ENCODE results near the gene CPT1A.

CPT1A gene

DNA sequence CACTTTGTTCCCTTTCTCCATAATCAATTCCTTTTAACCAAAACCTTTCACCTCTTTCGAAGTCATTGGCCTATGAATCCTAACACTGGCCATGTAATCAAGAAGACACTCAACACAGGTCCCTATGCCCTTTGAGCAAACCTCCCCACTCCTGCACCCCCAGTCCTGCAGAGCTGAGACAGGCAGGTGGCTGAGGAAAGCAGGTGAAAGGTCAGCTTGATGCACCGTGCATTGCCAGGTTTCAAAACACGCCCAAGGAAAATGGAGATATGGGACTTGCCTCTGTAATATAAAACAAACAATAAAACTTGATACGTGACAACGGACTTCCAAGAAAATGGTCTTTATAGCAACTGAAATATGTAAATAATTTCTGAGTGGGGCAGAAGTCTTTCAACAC is 10.6 kb downstream of the CPT1A start:
- no peak for DNase-seq (ENCODE audit: low read depth)

DNA sequence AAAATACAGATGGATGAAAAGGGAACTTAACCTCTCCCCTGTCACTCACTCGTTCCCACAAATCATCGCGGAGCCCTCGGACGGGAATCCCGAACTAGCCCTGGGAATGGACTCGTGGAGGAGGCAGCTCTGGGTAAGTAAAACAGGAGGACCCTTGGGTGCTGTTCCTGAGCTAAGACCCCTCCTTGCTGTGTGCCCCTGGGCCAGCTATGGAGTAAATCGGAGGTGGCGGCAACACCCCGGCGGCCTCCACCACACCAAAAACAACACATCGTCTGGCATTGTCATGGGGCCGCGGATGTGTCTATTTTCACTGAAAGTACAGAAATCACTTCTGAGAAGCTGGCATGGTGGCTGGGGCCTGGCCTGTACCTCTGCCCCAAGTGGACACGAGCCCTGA is 12.1 kb downstream of the CPT1A start:
- no peak for DNase-seq (ENCODE audit: low read depth)

DNA sequence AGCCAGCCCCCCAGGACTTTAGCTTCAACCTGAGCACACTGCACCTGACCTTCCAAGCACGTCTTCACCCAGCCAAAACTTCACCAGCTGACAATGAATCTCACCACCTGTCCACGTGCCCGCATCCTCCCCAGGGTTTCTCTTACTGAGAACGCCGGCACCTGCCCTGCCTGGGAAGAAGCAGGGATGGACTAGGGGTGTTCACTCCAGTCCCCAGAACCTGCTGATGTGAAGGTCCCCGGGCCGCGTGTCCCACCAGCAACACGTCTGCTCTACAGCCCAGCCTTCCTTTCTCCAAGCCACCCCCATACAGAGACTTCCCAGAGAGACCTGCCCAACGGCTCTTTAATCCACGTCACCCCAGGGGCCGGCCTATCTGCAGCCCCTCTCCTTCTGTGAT is 12.8 kb downstream of the CPT1A start:
- no peak for DNase-seq (ENCODE audit: low read depth)

DNA sequence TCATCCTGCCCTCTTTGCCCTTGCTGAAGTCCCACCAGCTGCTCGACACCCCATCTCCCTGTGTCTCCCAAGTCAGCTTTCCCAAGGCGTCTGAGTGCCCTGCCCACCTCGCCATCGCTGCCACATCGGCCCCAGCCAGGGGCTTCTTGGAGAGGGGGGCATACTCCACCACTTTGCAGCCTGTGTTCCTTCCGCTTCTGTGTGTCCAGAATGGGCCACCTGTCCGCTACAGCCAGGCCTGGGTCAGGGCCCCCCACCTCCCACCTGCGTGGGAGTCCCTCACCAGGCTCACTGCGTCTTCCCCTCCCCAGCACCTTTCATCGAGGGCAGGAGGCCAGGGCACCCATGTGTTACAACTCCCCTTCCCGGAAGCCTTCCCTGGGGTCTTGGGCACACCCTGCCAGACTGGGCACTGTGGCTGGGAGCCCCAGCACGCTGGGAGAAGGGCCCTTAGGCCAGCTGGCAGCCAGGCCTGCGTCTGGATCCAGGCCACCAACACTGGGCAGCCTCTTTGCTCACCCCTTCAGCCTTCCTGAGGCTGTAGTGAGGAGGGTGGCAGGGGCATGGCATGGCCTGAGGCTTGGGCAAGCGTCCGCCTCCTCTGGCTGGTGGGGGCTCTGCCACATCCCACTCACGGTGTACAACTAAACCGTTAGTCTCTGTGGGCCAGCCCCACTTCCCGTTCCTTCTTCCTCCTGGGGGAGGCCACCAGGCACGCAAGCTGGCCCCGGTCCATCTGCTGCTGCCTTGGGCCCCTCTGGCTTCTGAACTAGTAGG is 13.4 kb downstream of the CPT1A start:
- no peak for DNase-seq (ENCODE audit: low read depth)

DNA sequence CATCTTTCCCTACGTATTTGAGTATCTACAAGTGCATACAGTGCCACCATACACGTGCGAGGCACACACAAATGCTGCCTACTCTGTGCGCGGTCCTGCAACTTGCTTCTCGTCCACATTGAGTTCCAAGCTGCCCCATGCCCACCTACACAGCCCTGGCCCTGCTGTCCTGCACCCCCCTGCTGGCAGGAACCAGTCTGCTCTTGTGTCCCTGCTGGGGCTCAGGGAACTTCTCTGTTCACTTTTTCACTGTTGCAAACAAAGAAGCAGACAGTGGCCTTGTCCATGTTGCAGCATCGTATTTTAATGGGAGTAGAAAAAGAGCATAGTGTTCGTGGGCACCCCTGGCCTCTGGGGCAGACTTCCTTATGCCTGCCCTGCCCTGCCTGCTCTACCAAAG is 14.0 kb downstream of the CPT1A start:
- DNase-seq (ENCODE audit: low read depth) = no peak

DNA sequence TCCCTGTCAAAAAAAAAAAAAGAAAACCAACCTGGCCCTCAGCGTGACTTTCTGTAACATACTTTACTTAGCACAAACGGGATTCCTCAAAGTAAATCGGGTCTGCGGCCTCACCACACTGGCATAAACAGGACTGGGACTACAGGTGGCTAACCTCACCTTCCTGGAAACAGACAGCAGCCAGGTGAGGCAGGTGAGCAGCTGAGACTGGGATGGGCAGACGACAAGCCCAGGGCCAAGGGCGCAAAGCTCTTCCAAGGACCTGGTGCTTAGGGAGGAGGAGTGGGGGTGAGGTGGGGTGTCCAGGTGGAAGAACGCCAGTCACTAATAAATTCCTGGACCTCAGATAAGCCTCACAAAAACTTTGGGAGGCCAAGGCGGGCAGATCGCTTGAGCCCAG is 15.0 kb downstream of the CPT1A start:
- no peak for DNase-seq (ENCODE audit: low read depth)

DNA sequence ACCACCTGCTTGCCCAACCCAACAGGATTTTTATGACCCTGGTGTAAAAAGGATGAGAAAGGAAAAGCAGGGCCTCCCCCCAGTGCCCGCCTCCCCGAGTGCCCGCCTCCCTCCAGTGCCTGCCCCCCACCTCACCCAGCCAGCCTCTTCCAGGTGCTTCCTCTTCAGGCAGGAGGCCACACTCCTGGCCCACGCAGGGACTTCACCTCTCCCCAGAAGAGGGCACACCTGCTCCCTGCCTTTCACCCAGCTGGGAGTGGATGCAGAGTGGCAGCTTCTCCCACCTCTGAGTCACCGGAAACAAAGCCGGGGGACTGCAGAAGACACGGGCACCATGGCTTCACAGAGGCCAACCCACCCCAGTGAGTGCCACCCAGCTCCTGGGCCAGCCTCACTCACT is 16.1 kb downstream of the CPT1A start:
- no peak for DNase-seq (ENCODE audit: low read depth)

DNA sequence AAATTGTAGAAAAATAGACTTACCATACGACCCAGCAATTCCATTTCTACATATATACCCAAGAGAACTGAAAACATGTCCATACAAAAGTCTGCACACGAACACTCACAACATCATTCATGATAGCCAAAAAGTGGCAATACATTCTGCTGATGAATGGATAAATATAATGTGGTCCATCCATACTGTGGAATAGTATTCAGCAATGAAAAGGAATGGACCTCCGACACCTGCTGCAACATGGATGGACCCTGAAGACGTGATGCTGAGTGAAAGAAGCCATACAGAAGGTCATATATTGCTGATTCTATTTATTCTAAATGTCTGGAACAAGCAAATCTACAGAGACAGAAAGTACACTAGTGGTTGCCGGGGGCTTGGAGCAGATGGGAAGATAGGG is 19.2 kb downstream of the CPT1A start:
- DNase-seq (ENCODE audit: low read depth) = no peak

DNA sequence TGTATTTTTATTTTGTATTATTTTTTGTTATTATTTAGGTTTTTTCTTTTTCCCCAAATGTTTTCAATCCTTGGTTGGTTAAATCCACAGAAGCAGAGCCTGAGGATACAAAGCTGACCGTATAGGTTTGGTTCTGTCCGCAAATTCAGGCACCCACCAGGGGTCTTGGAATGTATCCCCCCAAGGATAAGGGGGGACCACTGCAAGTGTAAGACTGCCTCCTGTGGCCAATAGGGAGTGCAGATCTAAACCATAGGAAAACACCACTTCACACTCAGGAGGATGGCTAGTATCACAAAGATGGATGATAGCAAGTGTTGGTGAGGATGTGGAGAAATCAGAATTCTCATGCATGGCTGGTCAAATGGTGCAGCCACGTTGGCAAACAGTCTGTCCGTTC is 20.0 kb downstream of the CPT1A start:
- DNase-seq (ENCODE audit: low read depth) = no peak

DNA sequence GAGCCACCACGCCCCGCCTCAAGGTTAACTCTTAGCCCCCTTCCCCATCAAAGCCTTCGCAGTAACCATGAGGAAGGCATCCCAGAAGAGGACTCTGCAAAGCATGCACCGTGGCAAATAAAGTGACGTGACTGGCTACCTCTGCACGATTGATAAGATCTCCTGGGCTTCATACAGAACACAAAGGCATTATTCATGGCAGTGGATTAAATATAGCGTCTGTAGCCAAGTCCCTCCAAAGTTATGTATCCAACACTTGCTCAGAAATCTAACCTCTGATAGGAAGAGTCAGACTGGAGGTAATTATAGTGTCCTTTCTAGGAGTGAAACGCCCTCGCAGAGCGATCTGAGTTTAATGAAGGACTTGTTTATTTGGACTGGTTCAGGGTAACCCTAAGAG is 22.4 kb downstream of the CPT1A start:
- no peak for DNase-seq (ENCODE audit: low read depth)

DNA sequence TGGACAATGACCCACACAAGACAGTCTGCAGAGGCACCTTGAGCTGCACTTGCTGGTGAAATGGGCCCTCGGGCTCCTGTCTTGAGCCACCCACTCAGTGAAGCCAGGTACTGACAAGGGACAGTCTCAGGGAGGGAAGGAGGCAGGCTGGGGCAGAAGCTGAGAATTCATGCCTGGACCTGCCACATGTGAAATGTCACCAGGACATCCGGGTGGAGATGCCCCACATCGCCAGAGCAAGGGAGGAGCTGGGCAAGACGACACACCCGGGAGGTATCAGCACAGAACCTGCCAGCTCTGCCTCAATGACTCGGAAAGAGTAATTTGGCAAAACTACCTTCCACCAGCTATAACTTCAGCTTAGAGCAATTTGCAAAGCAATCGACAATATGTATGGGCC is 23.5 kb downstream of the CPT1A start:
- DNase-seq (ENCODE audit: low read depth) = no peak

DNA sequence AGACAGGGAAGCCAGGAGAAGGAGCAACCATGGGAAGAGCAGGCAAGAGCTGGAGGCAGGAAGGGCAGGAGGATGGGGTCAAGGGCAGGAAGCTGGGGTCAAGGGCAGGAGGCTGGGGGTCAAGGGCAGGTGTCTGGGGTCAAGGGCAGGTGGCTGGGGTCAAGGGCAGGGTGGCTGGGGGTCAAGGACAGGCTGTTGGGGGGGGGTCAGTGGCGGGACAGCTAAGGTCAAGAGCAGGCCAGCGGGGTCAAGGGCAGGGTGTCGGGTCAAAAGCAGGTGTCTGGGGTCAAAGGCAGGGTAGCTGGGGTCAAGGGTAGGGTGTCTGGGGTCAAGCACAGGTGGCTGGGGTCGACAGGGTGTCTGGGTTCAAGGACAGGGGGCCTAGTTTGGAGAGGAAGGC is 24.2 kb downstream of the CPT1A start:
- DNase-seq (ENCODE audit: low read depth) = no peak

DNA sequence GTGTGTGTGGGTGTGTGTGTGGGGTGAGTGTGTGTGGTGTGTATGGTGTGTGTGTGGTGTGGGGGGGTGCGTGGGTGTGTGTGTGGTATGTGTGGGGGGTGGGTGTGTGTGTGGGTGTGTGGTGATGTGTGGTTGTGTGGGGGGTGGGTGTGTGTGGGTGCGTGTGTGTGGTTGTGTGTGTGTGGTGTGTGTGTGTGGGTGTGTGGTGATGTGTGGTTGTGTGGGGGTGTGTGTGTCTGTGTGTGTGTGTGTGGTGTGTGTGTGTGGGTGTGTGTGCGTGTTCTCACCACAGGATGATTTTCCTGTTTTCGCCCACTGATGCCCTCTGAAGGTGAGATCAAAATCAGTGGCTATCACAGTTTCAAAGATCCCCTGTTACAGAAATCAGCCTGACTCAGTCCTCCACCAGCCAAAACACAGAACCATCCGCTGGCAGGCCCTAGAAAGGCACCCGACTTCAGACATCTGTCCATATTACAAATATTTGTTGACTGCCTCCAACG is 24.7 kb downstream of the CPT1A start:
- DNase-seq (ENCODE audit: low read depth) = no peak

DNA sequence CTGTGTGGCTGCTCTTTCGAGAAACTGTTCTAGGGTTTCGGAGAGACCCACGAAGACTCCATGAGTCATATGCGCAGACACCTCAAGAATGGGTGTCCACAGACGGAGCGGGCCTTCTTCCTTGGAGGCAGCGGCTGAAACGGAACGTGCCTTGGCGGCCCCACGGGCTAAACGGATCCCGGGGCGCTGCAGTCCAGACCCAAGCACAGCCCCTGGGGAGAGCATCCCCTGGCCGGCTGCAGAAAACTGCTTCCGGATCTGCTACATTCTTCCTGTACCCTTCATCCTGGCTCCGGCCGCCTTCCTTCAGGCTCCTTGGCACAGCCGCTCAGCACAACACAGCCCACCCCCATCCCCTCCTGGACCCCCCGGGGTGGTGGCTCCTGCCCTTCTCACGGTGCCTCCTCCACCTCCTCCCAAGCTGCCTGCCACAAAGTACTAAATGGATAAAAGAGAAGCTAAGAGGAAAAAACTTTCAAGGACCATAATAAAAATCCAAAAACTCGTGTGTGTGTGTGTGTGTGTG is 25.4 kb downstream of the CPT1A start:
- DNase-seq (ENCODE audit: low read depth) = no peak

DNA sequence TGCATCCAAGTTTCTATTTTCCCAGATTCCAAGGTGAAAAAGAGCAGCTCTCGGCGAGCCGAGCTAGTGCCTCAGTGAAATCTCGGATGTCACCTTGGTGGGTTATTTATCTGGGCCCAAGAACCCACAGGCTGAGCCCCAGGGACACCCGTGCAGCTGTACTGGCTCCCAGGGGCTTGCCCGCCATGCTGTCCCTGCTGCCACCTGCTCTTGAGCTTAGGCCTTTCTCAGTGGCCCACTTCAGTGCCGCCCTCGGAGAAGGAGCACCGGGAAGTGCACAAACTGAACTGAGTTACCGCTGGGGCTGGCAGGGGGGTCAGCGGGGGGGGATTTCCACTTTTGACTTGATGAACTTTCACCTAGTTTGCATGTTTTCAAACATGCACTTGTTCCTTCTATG is 27.9 kb downstream of the CPT1A start:
- no peak for DNase-seq (ENCODE audit: low read depth)

DNA sequence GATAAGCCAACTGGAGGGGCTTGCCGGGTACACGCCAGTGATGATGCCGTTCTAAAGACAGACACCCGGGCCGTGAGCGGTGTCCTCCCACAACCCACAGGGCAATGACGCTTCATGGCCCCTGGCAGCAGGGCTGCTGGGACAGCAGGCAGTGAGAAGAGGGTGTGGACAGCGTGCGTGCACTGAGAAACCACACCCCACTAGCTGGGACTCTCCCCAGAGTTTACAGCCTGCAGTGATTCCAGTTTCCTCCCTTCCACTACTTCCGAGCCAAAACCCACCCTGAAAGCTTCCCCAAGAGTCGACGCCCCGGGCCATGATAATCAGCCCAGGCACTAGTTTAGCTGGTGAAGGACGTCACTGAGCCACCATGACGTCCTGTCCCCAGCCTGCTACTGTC is 29.2 kb downstream of the CPT1A start:
- DNase-seq (ENCODE audit: low read depth) = no peak

DNA sequence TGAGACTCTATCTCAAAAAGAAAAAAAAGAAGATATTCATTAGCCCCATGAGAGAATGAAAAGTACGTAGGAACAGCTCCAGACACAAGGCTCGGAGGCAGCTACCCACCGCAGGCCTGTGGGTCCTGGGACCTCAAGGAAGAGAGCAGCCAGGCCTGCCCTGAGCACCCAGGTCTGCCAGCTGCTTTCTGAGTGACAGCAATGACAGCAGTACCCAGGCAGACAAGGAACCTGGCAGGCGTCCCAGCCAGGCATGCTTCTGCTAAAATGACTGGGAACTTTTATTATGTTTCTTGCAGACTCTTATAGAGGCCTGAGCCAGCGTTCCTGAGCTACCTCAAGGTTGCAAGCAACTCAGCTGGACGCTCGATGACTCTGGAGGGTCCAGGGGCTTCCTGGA is 31.6 kb downstream of the CPT1A start:
- DNase-seq (ENCODE audit: low read depth) = no peak

DNA sequence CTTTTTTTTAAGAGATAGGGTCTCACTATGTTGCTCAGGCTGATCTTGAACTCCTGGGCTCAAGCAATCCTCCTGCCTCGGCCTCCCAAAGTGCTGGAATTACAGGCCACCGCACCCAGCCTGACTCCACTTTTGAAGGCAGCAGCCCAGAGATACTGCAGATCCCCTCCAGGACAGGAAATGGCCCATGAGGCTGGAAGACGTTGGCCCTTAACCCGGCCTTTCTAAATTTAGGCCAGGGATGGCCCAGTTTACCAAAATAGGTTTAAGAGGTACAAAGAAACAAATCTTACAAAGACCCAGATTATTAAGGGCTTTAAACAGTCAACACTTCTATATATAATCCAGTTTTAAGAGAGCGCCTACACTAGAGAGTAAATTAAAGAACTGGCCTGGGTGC is 32.2 kb downstream of the CPT1A start:
- no peak for DNase-seq (ENCODE audit: low read depth)

DNA sequence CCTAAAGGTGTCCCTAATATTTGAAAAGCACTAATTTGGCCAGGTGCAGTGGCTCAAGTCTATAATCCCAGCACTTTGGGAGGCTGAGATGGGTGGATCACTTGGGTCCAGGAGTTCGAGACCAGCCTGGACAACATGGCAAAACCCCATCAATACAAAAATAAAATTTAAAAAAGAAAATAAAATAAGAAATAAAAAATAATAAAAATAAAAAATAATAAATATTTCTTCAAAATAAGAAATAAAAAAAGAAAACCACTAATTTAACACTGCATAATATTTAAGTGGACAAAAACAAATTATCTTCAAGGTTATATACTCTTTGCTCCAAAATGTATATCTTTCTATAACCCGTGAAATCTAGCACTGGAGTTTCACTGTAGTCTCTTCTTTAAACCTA is 32.9 kb downstream of the CPT1A start:
- no peak for DNase-seq (ENCODE audit: low read depth)

DNA sequence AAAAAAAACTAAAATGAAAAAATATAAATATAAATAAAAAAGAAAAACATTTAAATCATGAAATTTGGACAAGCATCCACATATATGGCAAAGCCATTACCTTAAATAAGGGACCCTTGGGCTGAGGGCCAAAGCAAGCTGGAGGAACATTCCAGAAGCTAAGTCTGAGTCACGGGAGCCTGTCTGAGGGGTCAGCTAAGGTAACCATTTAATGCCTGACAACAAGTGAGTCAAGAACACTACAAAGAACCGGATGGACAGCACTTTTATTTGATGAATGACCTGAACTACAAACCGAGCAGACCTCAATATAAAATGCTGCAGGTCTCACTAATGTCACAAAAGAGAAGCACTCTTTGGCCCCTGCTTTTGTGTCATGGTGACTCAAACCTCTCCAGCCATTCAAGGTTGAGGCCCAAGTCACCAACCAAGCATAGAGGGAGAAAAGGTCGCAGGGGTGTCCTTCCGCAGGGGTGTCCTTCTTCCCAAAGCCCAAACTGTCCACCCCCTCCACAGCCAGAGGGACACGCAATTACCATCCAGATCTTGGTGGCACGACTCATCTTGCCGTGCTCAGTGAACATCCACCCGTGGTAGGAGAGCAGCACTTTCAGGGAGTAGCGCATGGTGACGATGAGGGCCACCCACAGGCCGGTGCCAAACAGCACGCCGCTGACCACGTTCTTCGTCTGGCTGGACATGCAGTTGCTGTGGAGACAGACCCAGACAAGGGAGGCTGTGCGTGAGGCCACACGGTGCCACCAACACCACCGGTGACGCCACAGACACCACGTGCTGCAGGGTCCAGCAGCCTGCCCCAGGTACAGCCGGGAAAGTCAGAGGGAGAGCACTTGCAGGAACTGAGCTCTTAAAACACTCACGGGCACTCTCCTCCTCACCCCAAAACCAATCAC is 34.5 kb downstream of the CPT1A start:
- DNase-seq (ENCODE audit: low read depth) = peak; percentile 33

DNA sequence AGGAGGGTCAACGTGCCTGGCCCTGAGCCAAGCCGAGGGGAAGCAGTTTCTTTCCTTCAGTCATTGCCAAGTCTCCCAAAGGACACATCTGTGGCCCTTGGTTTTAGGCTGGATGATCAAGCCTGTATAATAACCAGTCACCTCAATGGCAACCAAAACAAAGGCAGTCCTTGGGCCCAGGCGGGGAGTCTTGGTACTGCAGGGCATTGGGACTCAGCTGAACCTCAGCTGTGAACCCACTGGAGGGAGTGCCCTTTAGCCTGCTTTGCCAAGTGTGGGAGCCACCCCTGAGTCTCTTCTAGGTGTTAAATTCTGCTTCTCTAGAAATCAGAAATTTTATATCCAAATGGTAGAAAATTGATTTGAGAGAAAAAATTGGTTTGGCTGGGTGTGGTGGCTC is 36.9 kb downstream of the CPT1A start:
- no peak for DNase-seq (ENCODE audit: low read depth)

DNA sequence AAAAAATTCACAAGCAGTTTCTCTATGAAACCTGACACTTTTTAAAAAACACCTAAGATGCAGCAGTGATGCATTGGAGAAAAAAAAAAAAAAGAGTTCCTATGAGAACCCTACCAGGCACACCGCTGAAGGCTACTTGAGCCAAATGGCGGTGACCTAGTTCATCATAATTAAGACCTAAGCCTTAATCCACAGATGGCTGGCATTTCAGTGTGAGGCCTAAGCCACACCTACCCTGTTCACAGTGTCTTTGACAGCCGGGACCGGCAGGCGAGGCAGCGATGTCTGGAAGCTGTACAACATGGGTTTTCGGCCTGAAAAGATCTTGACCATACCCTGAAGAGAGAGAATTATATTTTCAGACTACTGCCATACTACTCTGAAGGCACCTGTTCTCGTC is 38.0 kb downstream of the CPT1A start:
- no peak for DNase-seq (ENCODE audit: low read depth)

DNA sequence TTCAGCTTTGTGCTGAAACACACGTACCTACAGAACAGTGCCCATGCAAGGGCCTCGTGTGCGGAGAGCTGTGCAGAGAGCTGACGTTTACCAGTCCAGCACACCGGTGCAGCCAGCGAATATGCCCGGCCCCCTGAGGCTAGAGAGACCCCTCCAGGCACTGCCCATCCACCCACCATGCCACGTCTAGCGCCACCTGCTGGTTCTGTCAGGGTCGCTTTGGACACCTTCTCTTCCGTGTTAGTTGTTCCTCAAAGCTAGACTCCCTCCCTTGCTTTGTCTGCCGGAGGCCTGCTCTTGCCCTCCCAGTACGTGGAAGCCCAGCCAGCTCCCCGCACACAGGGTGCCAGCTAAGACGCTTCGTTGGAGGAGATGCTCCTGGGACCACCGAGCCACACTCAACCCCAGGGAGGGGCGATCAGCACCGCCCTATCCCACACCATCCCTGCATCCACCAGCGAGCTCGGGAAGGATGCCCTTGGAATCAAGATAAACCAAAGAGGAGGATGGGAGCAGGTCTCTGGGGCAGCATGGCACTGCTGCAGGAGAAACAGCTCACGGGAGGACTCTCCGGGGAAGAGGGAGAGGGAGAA is 43.4 kb downstream of the CPT1A start:
- DNase-seq (ENCODE audit: low read depth) = no peak

All from fibroblast of gingiva (primary cell).